Hepatocyte (in vitro differentiated cells): ENCODE results near the gene TIPARP. TPM values are rescaled to one million over a fixed set of nuclear protein-coding genes. Genes with fewer than 3 reads are reported as not detected.

ENCODE experiments used
- DNase-seq: peaks from one replicate; pipeline ENCODE4 v3.0.0-alpha.2; 2016; ENCODE audit warnings: low spot score
- H2AFZ ChIP-seq: fragments of 200-600 bp; sonication (generic); 2 replicates; pipeline ENCODE4 v1.6.0; 2016; ENCODE audit warnings: antibody characterized with exemption, mild to moderate bottlenecking
- H3K27ac ChIP-seq: fragments of 200-600 bp; sonication (generic); 2 replicates; pipeline ENCODE4 v1.5.1; 2016; ENCODE audit warnings: mild to moderate bottlenecking
- H3K27me3 ChIP-seq: fragments of 200-600 bp; sonication (generic); 2 replicates; pipeline ENCODE4 v1.6.1; 2016
- H3K36me3 ChIP-seq: fragments of 200-600 bp; sonication (generic); replicated peaks from 2 replicates; pipeline ENCODE4 v1.5.1; 2016; ENCODE audit warnings: low read depth; ENCODE audit not compliant: insufficient read depth
- H3K4me1 ChIP-seq: fragments of 200-600 bp; sonication (generic); 2 replicates; pipeline ENCODE4 v1.5.1; 2016; ENCODE audit warnings: mild to moderate bottlenecking, moderate library complexity; ENCODE audit not compliant: insufficient read depth
- H3K4me2 ChIP-seq: fragments of 200-600 bp; sonication (generic); 2 replicates; pipeline ENCODE4 v1.6.0; 2016
- H3K4me3 ChIP-seq: fragments of 200-600 bp; sonication (generic); 2 replicates; pipeline ENCODE4 v1.5.1; 2016; ENCODE audit warnings: mild to moderate bottlenecking
- H3K79me2 ChIP-seq: fragments of 200-600 bp; sonication (generic); 2 replicates; pipeline ENCODE4 v1.6.0; 2017; ENCODE audit warnings: mild to moderate bottlenecking
- H3K9me2 ChIP-seq: fragments of 200-600 bp; sonication (generic); replicated peaks from 2 replicates; pipeline ENCODE4 v1.6.0; 2017; ENCODE audit warnings: mild to moderate bottlenecking; ENCODE audit not compliant: insufficient read depth
- H3K9me3 ChIP-seq: fragments of 200-600 bp; sonication (generic); 2 replicates; pipeline ENCODE4 v1.5.1; 2016; ENCODE audit warnings: low read depth, mild to moderate bottlenecking
- H4K20me1 ChIP-seq: fragments of 200-600 bp; sonication (generic); 2 replicates; pipeline ENCODE4 v1.6.0; 2016; ENCODE audit warnings: mild to moderate bottlenecking; ENCODE audit not compliant: insufficient read depth, poor library complexity, severe bottlenecking
- EZH2 ChIP-seq: fragments of 200-600 bp; sonication (generic); IDR thresholded peaks from 2 replicates; pipeline ENCODE4 v1.6.1; 2016; ENCODE audit warnings: antibody characterized with exemption, mild to moderate bottlenecking, borderline replicate concordance
- EZH2phosphoT487 ChIP-seq: fragments of 200-600 bp; sonication (generic); IDR thresholded peaks from one replicate; pipeline ENCODE4 v1.6.1; 2018; ENCODE audit warnings: antibody characterized with exemption, mild to moderate bottlenecking, low read depth, moderate library complexity; ENCODE audit not compliant: unreplicated experiment, severe bottlenecking
- WGBS: methylation state at CpG from one replicate; pipeline ENCODE4 v1.1.6; 2016; ENCODE audit warnings: low lambda C conversion rate; ENCODE audit errors: missing lambda C conversion rate; 5-methylcytosine and 5-hydroxymethylcytosine counted together
- polyA plus RNA-seq: library from polyadenylated mRNA; unstranded; fragments of >200 nt; fragmentation: Nextera tagmentation; extraction: Ambion mirVana; gene quantifications from 2 replicates; pipeline ENCODE4 v1.2.1, GENCODE V29; 2016
- total RNA-seq: library from RNA; depleted of rRNA; stranded (reverse); fragments of >200 nt; gene quantifications from 2 replicates; pipeline ENCODE4 v1.2.3, GENCODE V29; 2014
- TF ChIP-seq, protein P1 (sequence below): fragments of 200-600 bp; sonication (generic); IDR thresholded peaks from 2 replicates; pipeline ENCODE4 v1.5.1; 2016; ENCODE audit warnings: antibody characterized with exemption, mild to moderate bottlenecking; ENCODE audit not compliant: poor library complexity

Gene TIPARP
- total and polyA plus RNA-seq, 2 experiments from 2014 or later: 19.9 to 112 TPM

DNA sequence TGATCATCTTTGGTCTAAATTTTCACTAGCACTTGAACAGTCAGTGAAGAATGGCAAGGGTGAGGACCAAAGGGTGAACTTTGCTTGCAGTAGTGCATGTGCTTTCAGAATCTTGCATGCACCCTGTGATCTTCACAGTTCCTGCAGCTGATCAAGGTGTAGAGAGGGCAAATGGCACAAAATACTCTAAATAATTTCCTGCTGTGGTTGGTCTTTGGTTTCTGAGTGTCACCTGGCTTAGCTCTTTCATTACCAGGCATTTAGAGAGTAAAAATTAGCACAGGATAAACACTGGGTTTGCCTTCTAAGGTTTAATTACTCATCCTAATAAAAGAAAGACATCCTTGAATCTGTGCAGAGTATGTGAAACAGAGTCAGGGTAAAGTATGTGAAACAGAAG is 11.4 kb downstream of the TIPARP start:
- no peak for DNase-seq
- TF ChIP-seq EZH2 (no peak), EZH2phosphoT487 (no peak)
- TF ChIP-seq, protein P1, sequence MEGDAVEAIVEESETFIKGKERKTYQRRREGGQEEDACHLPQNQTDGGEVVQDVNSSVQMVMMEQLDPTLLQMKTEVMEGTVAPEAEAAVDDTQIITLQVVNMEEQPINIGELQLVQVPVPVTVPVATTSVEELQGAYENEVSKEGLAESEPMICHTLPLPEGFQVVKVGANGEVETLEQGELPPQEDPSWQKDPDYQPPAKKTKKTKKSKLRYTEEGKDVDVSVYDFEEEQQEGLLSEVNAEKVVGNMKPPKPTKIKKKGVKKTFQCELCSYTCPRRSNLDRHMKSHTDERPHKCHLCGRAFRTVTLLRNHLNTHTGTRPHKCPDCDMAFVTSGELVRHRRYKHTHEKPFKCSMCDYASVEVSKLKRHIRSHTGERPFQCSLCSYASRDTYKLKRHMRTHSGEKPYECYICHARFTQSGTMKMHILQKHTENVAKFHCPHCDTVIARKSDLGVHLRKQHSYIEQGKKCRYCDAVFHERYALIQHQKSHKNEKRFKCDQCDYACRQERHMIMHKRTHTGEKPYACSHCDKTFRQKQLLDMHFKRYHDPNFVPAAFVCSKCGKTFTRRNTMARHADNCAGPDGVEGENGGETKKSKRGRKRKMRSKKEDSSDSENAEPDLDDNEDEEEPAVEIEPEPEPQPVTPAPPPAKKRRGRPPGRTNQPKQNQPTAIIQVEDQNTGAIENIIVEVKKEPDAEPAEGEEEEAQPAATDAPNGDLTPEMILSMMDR: no peak
- no peaks in the 10 kb centered on the region for H3K36me3 ChIP-seq
- peaks cover 77% of the 10 kb centered on the region for H4K20me1 ChIP-seq
- H3K4me3 ChIP-seq: no peak overlapping the region
- peaks cover 34% of the 10 kb centered on the region for H3K4me1 ChIP-seq
- no peaks in the 10 kb centered on the region for H3K9me2 ChIP-seq
- no peaks in the 10 kb centered on the region for H3K9me3 ChIP-seq
- H3K27me3 ChIP-seq: no peaks in the 10 kb centered on the region
- peak overlapping the region; percentile 18 for H3K4me2 ChIP-seq
- H2AFZ ChIP-seq: no peak overlapping the region
- no peak overlapping the region for H3K27ac ChIP-seq
- H3K79me2 ChIP-seq: peaks cover 98% of the 10 kb centered on the region

DNA sequence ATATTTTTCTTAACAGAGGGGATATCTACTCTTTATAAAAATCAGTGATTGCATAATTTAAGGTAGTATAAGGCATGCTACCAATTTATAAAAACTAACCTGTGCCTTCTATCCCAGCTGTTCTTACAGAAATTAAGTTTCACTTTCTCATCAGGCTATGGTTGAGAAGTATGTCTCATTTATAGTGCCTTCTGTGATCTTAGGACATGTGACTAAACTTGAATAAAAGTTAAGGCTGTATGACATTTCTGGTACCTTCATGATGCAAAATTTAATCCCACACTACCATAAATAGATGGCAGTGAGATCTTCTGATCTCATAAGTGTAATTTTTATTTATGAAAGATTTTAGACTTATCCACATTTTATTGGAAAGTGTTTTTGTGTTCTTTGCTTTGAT is 12.6 kb downstream of the TIPARP start:
- Histone ChIP-seq H3K27ac (no peak overlapping the region), H3K36me3 (no peaks in the 10 kb centered on the region), H3K4me2 (peak overlapping the region; percentile 1), H3K4me3 (no peak overlapping the region), H3K9me2 (no peaks in the 10 kb centered on the region), H3K9me3 (no peaks in the 10 kb centered on the region), H3K27me3 (no peaks in the 10 kb centered on the region), H2AFZ (no peak overlapping the region), H4K20me1 (peaks cover 75% of the 10 kb centered on the region), H3K79me2 (peaks cover 98% of the 10 kb centered on the region), H3K4me1 (peaks cover 38% of the 10 kb centered on the region)
- TF ChIP-seq EZH2: no peak
- DNase-seq: no peak

DNA sequence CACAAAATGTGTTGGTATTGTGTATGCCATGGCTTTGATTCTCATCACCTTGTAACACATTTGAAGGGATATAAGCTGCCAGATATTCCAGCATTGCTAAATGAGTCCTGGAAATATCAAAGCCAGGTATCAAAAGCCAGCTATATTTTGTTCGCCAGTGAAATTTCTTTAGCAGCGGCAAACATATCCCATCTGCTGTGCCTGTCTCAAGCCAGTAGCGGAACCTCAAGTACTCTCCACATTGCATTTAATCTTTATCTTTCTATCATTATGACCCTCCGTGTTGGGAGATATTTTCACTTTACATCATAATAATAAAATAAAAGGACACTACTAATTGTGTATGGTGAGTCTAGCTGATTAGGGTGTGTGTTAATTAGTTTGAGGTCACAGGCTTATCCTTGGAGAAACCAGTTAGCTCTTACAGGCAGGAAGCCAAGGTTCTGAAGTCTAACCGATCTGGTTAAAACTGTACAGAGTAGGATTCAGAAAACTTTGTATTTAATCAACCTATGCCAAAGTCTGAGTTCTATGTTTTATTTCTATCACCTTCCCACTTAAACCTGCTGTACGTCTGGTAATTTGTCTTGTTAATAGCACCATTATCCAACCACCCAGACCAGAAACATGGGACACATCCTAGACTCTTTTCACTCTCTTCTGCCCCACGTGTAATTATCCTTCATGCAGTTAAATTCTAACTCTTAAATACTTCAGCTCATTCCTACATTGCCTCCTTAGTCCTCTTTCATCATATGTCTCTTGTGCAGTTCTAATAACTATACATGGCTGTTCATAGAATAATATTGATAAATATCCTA is 14.5 kb downstream of the TIPARP start:
- Histone ChIP-seq H4K20me1 (peaks cover 69% of the 10 kb centered on the region), H3K36me3 (no peaks in the 10 kb centered on the region), H3K27me3 (no peaks in the 10 kb centered on the region), H3K4me1 (peaks cover 37% of the 10 kb centered on the region), H3K4me2 (no peak overlapping the region), H3K9me2 (no peaks in the 10 kb centered on the region), H3K4me3 (no peak overlapping the region), H3K79me2 (peaks cover 97% of the 10 kb centered on the region), H3K27ac (peak overlapping the region; percentile 13), H2AFZ (no peak overlapping the region), H3K9me3 (no peaks in the 10 kb centered on the region)
- TF ChIP-seq, protein P1: no peak
- TF ChIP-seq EZH2phosphoT487 (no peak), EZH2 (no peak)
- no peak for DNase-seq
- WGBS: 83% methylated on average over 7 of the region's 7 CpGs

DNA sequence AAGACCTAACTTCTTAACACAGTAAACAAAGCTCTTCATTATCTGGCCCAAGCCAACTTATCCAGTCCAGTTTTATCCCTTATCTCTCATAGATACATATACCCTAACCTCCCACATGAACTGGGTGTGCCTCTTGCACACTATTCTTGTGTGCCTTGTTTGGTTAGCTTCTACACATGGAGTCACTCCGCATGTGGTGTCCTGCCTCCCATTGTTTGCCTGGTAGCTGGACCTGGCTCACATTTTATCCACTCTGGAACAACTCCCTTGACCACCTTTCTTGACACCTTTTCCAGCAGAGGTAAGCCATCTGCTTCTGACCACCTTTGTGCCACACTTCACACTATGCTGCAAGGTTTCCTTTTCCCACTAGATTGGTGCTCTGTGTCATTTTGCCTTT is 15.2 kb downstream of the TIPARP start:
- peaks cover 96% of the 10 kb centered on the region for H3K79me2 ChIP-seq
- no peak overlapping the region for H3K4me2 ChIP-seq
- no peak overlapping the region for H2AFZ ChIP-seq
- no peak for TF ChIP-seq EZH2
- TF ChIP-seq, protein P1: no peak
- TF ChIP-seq EZH2phosphoT487: no peak
- no peaks in the 10 kb centered on the region for H3K27me3 ChIP-seq
- H3K9me2 ChIP-seq: no peaks in the 10 kb centered on the region
- WGBS: 0% methylated on average over 1 of the region's 1 CpG
- no peaks in the 10 kb centered on the region for H3K36me3 ChIP-seq
- H3K4me3 ChIP-seq: no peak overlapping the region
- no peaks in the 10 kb centered on the region for H3K9me3 ChIP-seq
- H3K27ac ChIP-seq: peak overlapping the region; percentile 13
- H3K4me1 ChIP-seq: peaks cover 40% of the 10 kb centered on the region
- H4K20me1 ChIP-seq: peaks cover 62% of the 10 kb centered on the region
- no peak for DNase-seq
